Right atrium auricular region (tissue), 2 donors: ENCODE data around the gene SCN4B. TPM values are rescaled to one million over a fixed set of nuclear protein-coding genes. Genes with fewer than 3 reads are reported as not detected.

Source experiments
- DNase-seq: peaks from one replicate; pipeline ENCODE4 v3.0.0-alpha.2; 2019; ENCODE audit warnings: low spot score
- H3K27ac ChIP-seq, 2 donors: fragments of 200-600 bp; sonication (generic); 1 replicate in 1 of 2; 2 replicates in 1 of 2; pipeline ENCODE4 v1.5.1; 2016 to 2019
- H3K27me3 ChIP-seq, 2 donors: fragments of 200-600 bp; sonication (generic); one replicate each; pipeline versions ENCODE4 v1.5.1 to v1.6.0; 2017 to 2019
- H3K36me3 ChIP-seq: fragments of 200-600 bp; sonication (generic); one replicate; pipeline ENCODE4 v1.5.1; 2016
- H3K4me1 ChIP-seq, 2 donors: fragments of 200-600 bp; sonication (generic); one replicate each; pipeline versions ENCODE4 v1.5.1 to v1.6.0; 2017 to 2019
- H3K4me3 ChIP-seq, 2 donors: fragments of 200-600 bp; sonication (generic); 1 replicate in 1 of 2; 2 replicates in 1 of 2; pipeline ENCODE4 v1.5.1; 2017 to 2019; ENCODE audit warnings: mild to moderate bottlenecking in 1 of 2, moderate library complexity in 1 of 2
- H3K9me3 ChIP-seq, 2 donors: fragments of 200-600 bp; sonication (generic); one replicate each; pipeline ENCODE4 v1.5.1; 2019
- total RNA-seq, 2 donors: library from RNA; depleted of rRNA; stranded (reverse); fragments of >200 nt; gene quantifications; one replicate each; pipeline ENCODE4 v1.1.0, GENCODE V29; 2016
- TF ChIP-seq, protein P1 (sequence below), 2 donors: fragments of 200-600 bp; sonication (generic); IDR thresholded peaks; one replicate each; pipeline ENCODE4 v1.5.1; 2019; ENCODE audit warnings: antibody characterized with exemption in 2 of 2

The SCN4B gene
- total RNA-seq, 2 donors from 2014 or later: 2.5 to 11.8 TPM

- no peak overlapping the region for H3K4me3 ChIP-seq
- no peaks in the 10 kb centered on the region for H3K36me3 ChIP-seq
- no peaks in the 10 kb centered on the region for H3K9me3 ChIP-seq
- no peaks in the 10 kb centered on the region for H3K4me1 ChIP-seq
- H3K27me3 ChIP-seq: no peaks in the 10 kb centered on the region
- TF ChIP-seq, protein P1, sequence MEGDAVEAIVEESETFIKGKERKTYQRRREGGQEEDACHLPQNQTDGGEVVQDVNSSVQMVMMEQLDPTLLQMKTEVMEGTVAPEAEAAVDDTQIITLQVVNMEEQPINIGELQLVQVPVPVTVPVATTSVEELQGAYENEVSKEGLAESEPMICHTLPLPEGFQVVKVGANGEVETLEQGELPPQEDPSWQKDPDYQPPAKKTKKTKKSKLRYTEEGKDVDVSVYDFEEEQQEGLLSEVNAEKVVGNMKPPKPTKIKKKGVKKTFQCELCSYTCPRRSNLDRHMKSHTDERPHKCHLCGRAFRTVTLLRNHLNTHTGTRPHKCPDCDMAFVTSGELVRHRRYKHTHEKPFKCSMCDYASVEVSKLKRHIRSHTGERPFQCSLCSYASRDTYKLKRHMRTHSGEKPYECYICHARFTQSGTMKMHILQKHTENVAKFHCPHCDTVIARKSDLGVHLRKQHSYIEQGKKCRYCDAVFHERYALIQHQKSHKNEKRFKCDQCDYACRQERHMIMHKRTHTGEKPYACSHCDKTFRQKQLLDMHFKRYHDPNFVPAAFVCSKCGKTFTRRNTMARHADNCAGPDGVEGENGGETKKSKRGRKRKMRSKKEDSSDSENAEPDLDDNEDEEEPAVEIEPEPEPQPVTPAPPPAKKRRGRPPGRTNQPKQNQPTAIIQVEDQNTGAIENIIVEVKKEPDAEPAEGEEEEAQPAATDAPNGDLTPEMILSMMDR (IDR thresholded peaks at IDR 0.05): no peak
- no peak for DNase-seq
- no peak overlapping the region for H3K27ac ChIP-seq
Observed at GRCh38 chr11:118128721-118129470, 23.7 kb downstream of the SCN4B start.

DNA sequence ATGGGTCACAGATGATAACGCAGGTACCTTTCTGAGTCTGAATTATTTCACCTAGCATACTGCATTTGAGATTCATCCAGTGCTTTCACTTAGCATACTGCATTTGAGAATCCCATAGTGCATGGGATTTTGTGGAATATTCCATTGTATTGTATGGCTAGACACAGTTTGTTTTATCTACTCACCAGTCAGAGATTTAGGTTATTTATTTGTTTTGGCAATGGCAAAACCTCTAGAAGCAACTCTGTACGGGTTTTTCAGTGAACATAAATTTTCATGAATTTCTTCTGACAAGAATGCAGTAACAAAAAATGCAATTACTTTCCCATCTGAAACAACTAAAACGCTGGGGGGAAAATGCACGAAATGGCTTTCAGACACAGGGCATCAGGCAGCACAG lies 24.3 kb downstream of the SCN4B start:
- Histone ChIP-seq H3K4me1 (no peaks in the 10 kb centered on the region), H3K27ac (no peak overlapping the region), H3K4me3 (no peak overlapping the region), H3K9me3 (no peaks in the 10 kb centered on the region), H3K36me3 (no peaks in the 10 kb centered on the region), H3K27me3 (no peaks in the 10 kb centered on the region)
- TF ChIP-seq, protein P1 (IDR thresholded peaks at IDR 0.05): no peak
- no peak for DNase-seq

DNA sequence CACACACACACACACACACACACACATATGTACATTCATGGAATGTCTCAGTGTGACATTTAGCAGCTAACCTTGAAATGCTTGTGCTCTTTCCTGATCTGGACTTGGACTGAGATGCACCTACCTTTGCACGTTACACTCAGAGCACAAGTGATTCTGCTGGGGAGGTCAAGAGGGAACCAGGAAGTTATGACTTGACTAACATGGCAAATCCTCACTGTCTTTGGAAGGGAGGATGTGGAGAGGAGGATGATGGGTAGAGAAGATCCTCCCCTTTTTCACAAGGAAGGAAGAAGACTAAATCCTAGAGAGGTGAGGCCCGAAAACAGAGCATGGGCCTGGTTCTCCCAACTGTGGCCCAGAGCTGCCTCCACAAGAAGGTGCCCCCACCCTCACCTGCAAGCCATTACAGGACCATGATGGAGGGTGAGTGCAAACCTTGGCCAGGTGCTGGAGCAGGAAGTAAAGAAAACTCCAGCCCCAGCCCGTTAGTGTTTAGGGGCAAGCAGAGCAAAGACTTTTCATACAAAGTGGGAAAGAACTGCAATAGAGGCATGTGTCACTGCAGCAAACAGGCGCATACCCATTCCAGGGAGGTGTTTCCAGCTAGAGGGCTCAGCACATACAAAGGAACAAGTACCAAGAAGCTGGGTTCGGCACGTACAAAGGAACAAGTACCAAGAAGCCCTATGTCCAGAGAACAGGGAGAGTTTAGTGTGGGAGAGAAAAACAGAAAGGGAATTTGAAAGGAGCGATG lies 26.4 kb downstream of the SCN4B start:
- H3K4me3 ChIP-seq: no peak overlapping the region
- no peak for DNase-seq
- H3K4me1 ChIP-seq: no peaks in the 10 kb centered on the region
- TF ChIP-seq, protein P1 (IDR thresholded peaks at IDR 0.05): no peak
- H3K27me3 ChIP-seq: no peaks in the 10 kb centered on the region
- no peaks in the 10 kb centered on the region for H3K36me3 ChIP-seq
- no peaks in the 10 kb centered on the region for H3K9me3 ChIP-seq
- H3K27ac ChIP-seq: no peak overlapping the region

DNA sequence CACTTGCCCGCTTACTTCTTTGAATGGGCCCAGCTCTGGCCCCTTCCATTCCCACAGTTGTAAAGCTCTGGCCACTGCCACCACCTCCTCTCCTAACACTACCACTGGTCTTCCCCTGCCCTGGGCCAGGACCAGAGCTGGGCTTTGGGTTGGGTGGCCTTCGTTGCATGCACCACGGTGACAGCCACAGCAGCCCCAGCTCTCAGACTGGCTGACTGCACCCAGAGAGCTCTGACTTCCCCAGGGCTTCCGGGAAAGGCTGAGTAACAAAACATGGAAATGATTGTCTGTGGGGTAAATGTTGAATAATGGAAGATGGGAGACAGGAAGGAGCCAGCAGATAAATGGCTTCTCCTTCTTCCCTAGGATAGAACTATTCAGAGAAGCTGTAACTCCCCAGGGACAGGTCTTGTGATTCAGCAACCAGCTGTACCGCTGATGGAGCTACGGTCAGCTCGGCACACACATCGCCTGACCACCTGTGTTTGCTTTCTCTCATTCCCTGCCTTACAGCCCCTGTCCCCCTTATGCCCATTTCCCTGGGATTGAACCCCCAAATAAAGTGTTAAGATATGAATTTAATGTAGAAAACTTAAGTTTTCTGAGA lies 27.6 kb downstream of the SCN4B start:
- no peaks in the 10 kb centered on the region for H3K9me3 ChIP-seq
- H3K4me1 ChIP-seq: no peaks in the 10 kb centered on the region
- no peaks in the 10 kb centered on the region for H3K36me3 ChIP-seq
- no peak overlapping the region for H3K4me3 ChIP-seq
- H3K27me3 ChIP-seq: no peaks in the 10 kb centered on the region
- H3K27ac ChIP-seq: no peak overlapping the region
- TF ChIP-seq, protein P1 (IDR thresholded peaks at IDR 0.05): no peak
- DNase-seq: no peak

GRCh38 chr11:118120793-118121192 lies 31.8 kb downstream of the SCN4B start:
- Histone ChIP-seq H3K9me3 (no peaks in the 10 kb centered on the region), H3K27me3 (no peaks in the 10 kb centered on the region), H3K27ac (no peak overlapping the region), H3K4me3 (no peak overlapping the region), H3K36me3 (no peaks in the 10 kb centered on the region), H3K4me1 (peaks cover 0 to 17% of the 10 kb centered on the region in 2 donors)
- TF ChIP-seq, protein P1 (IDR thresholded peaks at IDR 0.05): no peak
- no peak for DNase-seq
